Dermis blood vessel endothelial cell (primary cell): ENCODE measurements around the gene RFXANK. TPM values are rescaled to one million over a fixed set of nuclear protein-coding genes. Genes with fewer than 3 reads are reported as not detected.

Experiments
- DNase-seq: peaks from one replicate; pipeline ENCODE4 v3.0.0; 2010
- total RNA-seq: library from RNA; depleted of rRNA; stranded (reverse); fragments of >200 nt; gene quantifications from 2 replicates; pipeline ENCODE4 v1.2.3, GENCODE V29; 2014

The RFXANK gene
- total RNA-seq, 1 donor from 2014 or later: 108 TPM

- no peak for DNase-seq
Measured at GRCh38 chr19:19232261-19232721, 40.2 kb downstream of the RFXANK start.

- no peak for DNase-seq
Measured at GRCh38 chr19:19234220-19234816, 42.3 kb downstream of the RFXANK start.

GRCh38 chr19:19236173-19236572, 44.1 kb downstream of the RFXANK start:
- DNase-seq: no peak

- no peak for DNase-seq
Measured at GRCh38 chr19:19238126-19238894, 46.3 kb downstream of the RFXANK start.

- no peak for DNase-seq
Measured at GRCh38 chr19:19239675-19240074, 47.6 kb downstream of the RFXANK start.

GRCh38 chr19:19240476-19240875, 48.4 kb downstream of the RFXANK start:
- DNase-seq: no peak

GRCh38 chr19:19250196-19250801, 58.2 kb downstream of the RFXANK start:
- no peak for DNase-seq

Other genes starting within 250 kb of the RFXANK start
- gene SUGP2, start 158.7 kb upstream of the RFXANK start, total RNA-seq: 22.0 and 24.8 TPM in 2 replicates
- 50.2 and 72.1 TPM in 2 replicates for gene ARMC6, start 158.7 kb upstream of the RFXANK start, total RNA-seq
- gene SLC25A42, start 128.3 kb upstream of the RFXANK start, total RNA-seq: 4.4 and 4.5 TPM in 2 replicates
- gene TMEM161A, start 53.8 kb upstream of the RFXANK start, total RNA-seq: 18.7 and 26.5 TPM in 2 replicates
- gene MEF2B, start 22.0 kb upstream of the RFXANK start, total RNA-seq: 0.34 TPM in 1 of 2 replicates, not detected in the other
- 19.8 and 20.3 TPM in 2 replicates for gene BORCS8, start 106 bp upstream of the RFXANK start, total RNA-seq
- gene NR2C2AP, start 11.2 kb downstream of the RFXANK start, total RNA-seq: 11.3 and 18.7 TPM in 2 replicates
- gene NCAN, start 19.7 kb downstream of the RFXANK start, total RNA-seq: not detected in 2 replicates
- not detected in 2 replicates for gene TM6SF2, start 81.0 kb downstream of the RFXANK start, total RNA-seq
- gene SUGP1, start 128.3 kb downstream of the RFXANK start, total RNA-seq: 20.1 and 26.7 TPM in 2 replicates
- 40.8 and 42.4 TPM in 2 replicates for gene MAU2, start 128.6 kb downstream of the RFXANK start, total RNA-seq
- gene GATAD2A, start 213.4 kb downstream of the RFXANK start, total RNA-seq: 47.0 and 104 TPM in 2 replicates